OCI-LY3 (cell line): Measurements from ENCODE around the gene RMI2.

Experiments used
- H2AFZ ChIP-seq: fragments of 200-600, 300-600 bp; shearing (Covaris generic); 2 replicates; pipeline ENCODE4 v1.6.0; 2014; ENCODE audit warnings: antibody characterized with exemption, low read depth, low read length
- H3K27ac ChIP-seq: fragments of 200-600, 300-600 bp; sonication (generic); 2 replicates; pipeline ENCODE4 v1.5.1; 2014; ENCODE audit warnings: mild to moderate bottlenecking, low read length, moderate library complexity, mixed read lengths
- H3K27me3 ChIP-seq: fragments of 200-600, 300-600 bp; sonication (generic); 2 replicates; pipeline ENCODE4 v1.6.1; 2014; ENCODE audit warnings: low read depth, low read length, mixed read lengths
- H3K36me3 ChIP-seq: fragments of 200-600, 300-600 bp; sonication (generic); replicated peaks from 2 replicates; pipeline ENCODE3; 2014; ENCODE audit warnings: low read depth, low read length, mixed read lengths
- H3K4me1 ChIP-seq: fragments of 300-600, 200-600 bp; sonication (generic); 2 replicates; pipeline ENCODE4 v1.6.1; 2014; ENCODE audit warnings: low read length, mixed read lengths
- H3K4me2 ChIP-seq: fragments of 200-600, 300-600 bp; sonication (generic); 2 replicates; pipeline ENCODE4 v1.6.1; 2014; ENCODE audit warnings: low read length, mixed read lengths
- H3K4me3 ChIP-seq: fragments of 300-600, 200-600 bp; sonication (generic); 2 replicates; pipeline ENCODE4 v1.5.1; 2014; ENCODE audit warnings: antibody characterized with exemption, mild to moderate bottlenecking, low read length, moderate library complexity
- H3K79me2 ChIP-seq: fragments of 300-600, 200-600 bp; shearing (Covaris generic); 2 replicates; pipeline ENCODE4 v1.6.1; 2014; ENCODE audit warnings: mild to moderate bottlenecking, low read length, mixed read lengths
- H3K9ac ChIP-seq: fragments of 300-600, 200-600 bp; shearing (Covaris generic); 2 replicates; pipeline ENCODE4 v1.6.0; 2014; ENCODE audit warnings: mild to moderate bottlenecking, low read length, moderate library complexity
- H3K9me3 ChIP-seq: fragments of 200-600, 300-600 bp; shearing (Covaris generic); 2 replicates; pipeline ENCODE4 v1.6.1; 2014; ENCODE audit warnings: low read length, mixed read lengths; ENCODE audit not compliant: insufficient read depth
- H4K20me1 ChIP-seq: fragments of 200-600, 300-600 bp; sonication (generic); 2 replicates; pipeline ENCODE4 v1.6.1; 2016; ENCODE audit warnings: low read length, mixed read lengths; ENCODE audit not compliant: insufficient read depth
- EZH2phosphoT487 ChIP-seq: fragments of 200-600 bp; shearing (Covaris generic); IDR thresholded peaks from 2 replicates; pipeline ENCODE4 v1.6.1; 2018; ENCODE audit warnings: antibody characterized with exemption, mixed run types, low read depth
- TF ChIP-seq, protein P1 (sequence below): fragments of 200-600, 300-600 bp; sonication (generic); IDR thresholded peaks from 2 replicates; pipeline ENCODE4 v1.5.1; 2014; ENCODE audit warnings: antibody characterized with exemption, low read length, low read depth

RMI2 gene

DNA sequence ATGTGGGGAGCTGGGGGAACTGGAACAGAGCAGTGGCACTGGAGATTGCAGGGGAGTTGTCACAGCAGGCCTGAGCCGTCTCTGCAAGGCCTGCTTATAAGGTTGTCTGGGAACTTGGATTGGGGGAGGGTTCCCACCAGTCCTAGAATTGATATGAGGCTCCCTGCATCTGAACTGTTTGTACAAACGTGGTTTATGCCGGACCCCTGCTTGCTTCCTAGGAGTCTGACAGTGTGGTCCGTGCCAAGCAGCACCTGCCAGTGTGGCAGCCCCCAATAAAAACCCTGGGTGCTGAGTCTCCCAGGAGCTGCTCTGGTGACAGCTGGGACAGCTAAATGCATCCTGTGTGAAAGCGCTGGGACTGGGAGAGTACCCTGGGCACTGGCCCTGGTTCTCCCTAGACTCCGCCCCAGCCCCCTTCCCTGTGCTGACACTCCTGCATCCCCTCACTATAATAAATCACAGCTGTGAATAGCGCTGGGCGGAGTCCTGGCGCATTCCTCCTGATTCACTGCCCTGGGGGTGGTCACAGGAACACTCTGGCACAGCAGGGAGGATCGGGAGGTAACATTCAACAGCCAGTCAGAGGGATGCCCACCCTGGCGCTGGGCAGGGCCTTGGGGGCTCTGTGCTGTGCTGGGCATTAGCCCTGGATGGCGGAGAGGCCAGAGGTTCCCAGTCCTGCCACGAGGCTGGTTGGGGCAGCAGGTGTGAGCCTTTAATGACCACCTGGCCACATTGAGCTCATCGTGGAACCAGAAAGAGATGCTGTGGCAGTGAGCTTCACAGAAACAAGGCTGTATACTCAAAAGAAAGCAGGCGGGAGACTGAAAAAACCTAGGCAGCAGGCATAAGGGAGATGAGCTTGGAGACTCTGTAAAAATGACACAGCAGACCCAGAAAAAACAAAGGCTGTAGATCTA, 45.6 kb downstream of the RMI2 start:
- H3K79me2 ChIP-seq: no peaks in the 10 kb centered on the region
- TF ChIP-seq, protein P1, sequence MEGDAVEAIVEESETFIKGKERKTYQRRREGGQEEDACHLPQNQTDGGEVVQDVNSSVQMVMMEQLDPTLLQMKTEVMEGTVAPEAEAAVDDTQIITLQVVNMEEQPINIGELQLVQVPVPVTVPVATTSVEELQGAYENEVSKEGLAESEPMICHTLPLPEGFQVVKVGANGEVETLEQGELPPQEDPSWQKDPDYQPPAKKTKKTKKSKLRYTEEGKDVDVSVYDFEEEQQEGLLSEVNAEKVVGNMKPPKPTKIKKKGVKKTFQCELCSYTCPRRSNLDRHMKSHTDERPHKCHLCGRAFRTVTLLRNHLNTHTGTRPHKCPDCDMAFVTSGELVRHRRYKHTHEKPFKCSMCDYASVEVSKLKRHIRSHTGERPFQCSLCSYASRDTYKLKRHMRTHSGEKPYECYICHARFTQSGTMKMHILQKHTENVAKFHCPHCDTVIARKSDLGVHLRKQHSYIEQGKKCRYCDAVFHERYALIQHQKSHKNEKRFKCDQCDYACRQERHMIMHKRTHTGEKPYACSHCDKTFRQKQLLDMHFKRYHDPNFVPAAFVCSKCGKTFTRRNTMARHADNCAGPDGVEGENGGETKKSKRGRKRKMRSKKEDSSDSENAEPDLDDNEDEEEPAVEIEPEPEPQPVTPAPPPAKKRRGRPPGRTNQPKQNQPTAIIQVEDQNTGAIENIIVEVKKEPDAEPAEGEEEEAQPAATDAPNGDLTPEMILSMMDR: no peak
- no peak for TF ChIP-seq EZH2phosphoT487
- no peak overlapping the region for H3K4me2 ChIP-seq
- H4K20me1 ChIP-seq: no peaks in the 10 kb centered on the region
- no peak overlapping the region for H3K4me3 ChIP-seq
- peaks cover 26% of the 10 kb centered on the region for H3K4me1 ChIP-seq
- peaks cover 11% of the 10 kb centered on the region for H3K27me3 ChIP-seq
- H3K9me3 ChIP-seq: no peaks in the 10 kb centered on the region
- H2AFZ ChIP-seq: no peak overlapping the region
- H3K36me3 ChIP-seq: no peaks in the 10 kb centered on the region
- H3K27ac ChIP-seq: no peak overlapping the region
- H3K9ac ChIP-seq: no peak overlapping the region

DNA sequence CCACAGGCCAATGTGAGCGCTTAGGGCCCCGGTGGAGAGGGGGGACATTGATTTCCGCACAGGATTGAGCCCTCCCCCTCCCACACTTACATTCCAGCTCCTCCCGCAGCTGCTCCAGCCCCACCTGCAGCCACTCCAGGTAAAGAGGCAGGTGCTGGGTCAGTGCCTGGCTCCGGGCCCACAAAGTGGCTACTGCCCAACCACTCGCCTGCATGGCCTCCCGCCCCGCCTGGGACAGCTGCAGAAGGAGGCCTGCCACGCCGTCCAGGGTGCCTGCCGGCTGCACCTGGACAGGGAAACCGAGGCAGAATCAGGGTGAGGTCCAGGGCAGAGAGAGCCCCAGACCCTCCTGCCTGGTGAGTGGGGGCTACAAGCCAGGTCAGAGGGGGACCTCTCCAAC, 46.3 kb downstream of the RMI2 start:
- Histone ChIP-seq H3K36me3 (no peaks in the 10 kb centered on the region), H4K20me1 (no peaks in the 10 kb centered on the region), H3K4me3 (no peak overlapping the region), H3K9me3 (no peaks in the 10 kb centered on the region), H3K79me2 (no peaks in the 10 kb centered on the region), H3K27ac (no peak overlapping the region), H3K9ac (no peak overlapping the region), H2AFZ (no peak overlapping the region), H3K27me3 (peaks cover 6% of the 10 kb centered on the region), H3K4me2 (no peak overlapping the region), H3K4me1 (peaks cover 21% of the 10 kb centered on the region)
- TF ChIP-seq, protein P1: no peak
- no peak for TF ChIP-seq EZH2phosphoT487

DNA sequence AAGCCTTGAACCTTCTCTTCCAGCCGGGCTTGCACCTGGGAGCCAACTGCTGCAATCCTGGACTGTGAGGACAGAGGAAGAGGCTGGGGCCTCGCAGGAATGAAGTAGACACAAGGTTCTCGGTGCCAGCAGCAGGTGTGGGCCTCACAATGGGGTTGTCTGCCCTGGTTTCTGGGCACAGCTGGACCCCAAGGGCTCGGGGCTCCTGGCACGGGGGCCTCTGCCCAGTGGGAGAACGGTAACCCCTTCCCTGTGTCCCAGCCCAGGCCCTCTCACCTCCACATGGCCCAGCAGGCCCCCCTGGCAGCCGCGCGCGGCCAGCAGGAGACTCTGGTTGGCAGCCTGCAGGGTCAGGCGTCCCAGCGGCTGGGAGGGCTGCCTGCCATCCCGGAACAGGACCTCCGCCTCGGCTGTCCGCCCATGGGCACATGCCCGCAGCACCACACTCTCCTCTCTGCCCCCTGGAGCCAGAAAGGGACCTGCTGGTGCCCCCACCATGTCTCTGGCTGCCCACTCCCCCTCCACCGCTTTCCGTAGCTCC, 46.9 kb downstream of the RMI2 start:
- Histone ChIP-seq H4K20me1 (no peaks in the 10 kb centered on the region), H3K79me2 (no peaks in the 10 kb centered on the region), H3K27ac (no peak overlapping the region), H2AFZ (no peak overlapping the region), H3K36me3 (no peaks in the 10 kb centered on the region), H3K9ac (no peak overlapping the region), H3K9me3 (no peaks in the 10 kb centered on the region), H3K4me3 (no peak overlapping the region), H3K4me2 (no peak overlapping the region), H3K27me3 (peaks cover 6% of the 10 kb centered on the region; the same call in 1 of the 2 replicates), H3K4me1 (peaks cover 16% of the 10 kb centered on the region)
- TF ChIP-seq EZH2phosphoT487: no peak
- TF ChIP-seq, protein P1: no peak

DNA sequence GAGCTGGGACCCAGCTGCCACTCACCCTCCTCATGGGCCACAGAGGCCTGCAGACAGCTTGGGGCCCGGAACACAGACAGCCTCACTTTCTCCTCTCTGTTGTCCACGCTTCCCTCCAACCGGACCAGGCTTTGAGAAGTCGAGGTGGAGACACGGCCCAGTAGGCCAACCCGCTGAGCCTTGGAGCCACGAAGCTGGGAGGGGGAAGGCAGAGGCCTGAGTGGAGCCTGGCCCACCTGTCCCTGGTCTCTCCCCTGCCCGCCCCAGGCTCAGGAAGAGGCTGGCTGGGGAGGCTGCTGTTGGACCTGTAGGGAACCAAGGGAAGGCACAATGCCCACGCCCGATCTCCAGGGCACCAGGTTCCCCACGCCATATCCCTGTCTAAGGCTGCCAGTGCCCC, 48.1 kb downstream of the RMI2 start:
- no peak overlapping the region for H3K4me3 ChIP-seq
- no peak for TF ChIP-seq EZH2phosphoT487
- TF ChIP-seq, protein P1: no peak
- H2AFZ ChIP-seq: no peak overlapping the region
- H3K27me3 ChIP-seq: no peaks in the 10 kb centered on the region; the same call in 1 of the 2 replicates
- no peaks in the 10 kb centered on the region for H3K79me2 ChIP-seq
- H4K20me1 ChIP-seq: no peaks in the 10 kb centered on the region
- H3K36me3 ChIP-seq: no peaks in the 10 kb centered on the region
- peaks cover 14% of the 10 kb centered on the region for H3K4me1 ChIP-seq
- H3K9me3 ChIP-seq: no peaks in the 10 kb centered on the region
- no peak overlapping the region for H3K9ac ChIP-seq
- no peak overlapping the region for H3K27ac ChIP-seq
- no peak overlapping the region for H3K4me2 ChIP-seq
